HepG2 (cell line): ENCODE data around the gene NSMF. TPM values are rescaled to one million over a fixed set of nuclear protein-coding genes. Genes with fewer than 3 reads are reported as not detected.
A peak's percentile ranks its signal among the peaks of the same experiment; 100 is the strongest.

ENCODE experiments used
- AGO1 ChIP-seq: fragments of 200-400 bp; formaldehyde crosslinking; IDR thresholded peaks from 2 replicates; pipeline ENCODE4 v1.6.1; 2017; ENCODE audit warnings: mild to moderate bottlenecking, low read depth, low read length, moderate library complexity; ENCODE audit not compliant: poor library complexity, severe bottlenecking
- AGO2 ChIP-seq: fragments of 200-400 bp; formaldehyde crosslinking; optimal IDR thresholded peaks from 2 replicates; pipeline ENCODE3; 2017; ENCODE audit warnings: mild to moderate bottlenecking, low read depth, low read length, moderate library complexity
- DNMT1 ChIP-seq: sonication (generic); formaldehyde crosslinking; IDR thresholded peaks from 2 replicates; pipeline ENCODE4 v1.5.1; 2020; ENCODE audit warnings: mild to moderate bottlenecking, missing genetic modification reagents
- KAT8 ChIP-seq: IDR thresholded peaks from 2 replicates; pipeline ENCODE4 v1.6.1; 2016; ENCODE audit warnings: missing genetic modification reagents, missing compliant biosample characterization
- MAF1 ChIP-seq: sonication (generic); formaldehyde crosslinking; IDR thresholded peaks from 2 replicates; pipeline ENCODE4 v1.5.0; 2020; ENCODE audit warnings: missing genetic modification reagents, borderline replicate concordance
- NFKB2 ChIP-seq: sonication (generic); formaldehyde crosslinking; IDR thresholded peaks from 2 replicates; pipeline ENCODE4 v1.4.0; 2020; ENCODE audit warnings: missing genetic modification reagents, borderline replicate concordance
- PCBP1 ChIP-seq: fragments of 200-400 bp; formaldehyde crosslinking; IDR thresholded peaks from 2 replicates; pipeline ENCODE4 v1.6.1; 2017; ENCODE audit warnings: mild to moderate bottlenecking, low read depth, low read length, borderline replicate concordance
- PHF21A ChIP-seq: sonication (generic); formaldehyde crosslinking; IDR thresholded peaks from 2 replicates; pipeline ENCODE4 v1.5.0; 2020; ENCODE audit warnings: mild to moderate bottlenecking, missing genetic modification reagents
- SMYD3 ChIP-seq: sonication (generic); formaldehyde crosslinking; IDR thresholded peaks from 2 replicates; pipeline ENCODE4 v1.8.1; 2023; ENCODE audit warnings: mild to moderate bottlenecking, missing genetic modification reagents
- TRIM24 ChIP-seq: sonication (generic); formaldehyde crosslinking; IDR thresholded peaks from 2 replicates; pipeline ENCODE4 v1.8.0; 2022; ENCODE audit warnings: mild to moderate bottlenecking, missing genetic modification reagents
- ZBTB38 ChIP-seq: sonication (generic); formaldehyde crosslinking; IDR thresholded peaks from 2 replicates; pipeline ENCODE4 v1.5.1; 2020; ENCODE audit warnings: mild to moderate bottlenecking, missing genetic modification reagents
- ZFP90 ChIP-seq: sonication (generic); formaldehyde crosslinking; IDR thresholded peaks from 2 replicates; pipeline ENCODE4 v1.8.0; 2022; ENCODE audit warnings: missing genetic modification reagents, mild to moderate bottlenecking, inconsistent platforms, borderline replicate concordance
- ZNF331 ChIP-seq: sonication (generic); formaldehyde crosslinking; IDR thresholded peaks from 2 replicates; pipeline ENCODE4 v1.4.0; 2020; ENCODE audit warnings: missing genetic modification reagents
- ZNF558 ChIP-seq: sonication (generic); formaldehyde crosslinking; IDR thresholded peaks from 2 replicates; pipeline ENCODE4 v1.9.0; 2022; ENCODE audit warnings: mild to moderate bottlenecking, missing genetic modification reagents, borderline replicate concordance
- ZNF562 ChIP-seq: sonication (generic); formaldehyde crosslinking; IDR thresholded peaks from 2 replicates; pipeline ENCODE4 v1.8.0; 2022; ENCODE audit warnings: missing genetic modification reagents, borderline replicate concordance
- ZNF652 ChIP-seq: IDR thresholded peaks from 2 replicates; pipeline ENCODE4 v1.6.1; 2016; ENCODE audit warnings: low read depth, borderline replicate concordance
- ZNF775 ChIP-seq: sonication (generic); formaldehyde crosslinking; IDR thresholded peaks from 2 replicates; pipeline ENCODE4 v1.4.0; 2020; ENCODE audit warnings: missing genetic modification reagents, mild to moderate bottlenecking, moderate library complexity, borderline replicate concordance
- polyA plus RNA-seq, 8 experiments: library from polyadenylated mRNA; depleted of rRNA in 3 of 8; stranded (reverse) in 7 of 8; unstranded in 1 of 8; fragments of >200 nt; fragmentation: Illumina TruSeq in 4 of 8; extraction: Trizol in 4 of 8; gene quantifications; 2 replicates each; pipeline versions ENCODE4 v1.2.1 to v1.2.3, GENCODE V29; 2011 to 2016; ENCODE audit warnings: low read depth in 4 of 8, missing spikeins in 1 of 8, mixed read lengths in 1 of 8; ENCODE audit not compliant: insufficient read depth in 1 of 8
- total RNA-seq, 5 experiments: library from RNA; depleted of rRNA; stranded (reverse); fragments of >200 nt; fragmentation: Illumina TruSeq; extraction: Trizol; gene quantifications; 2 replicates each; pipeline ENCODE4 v1.2.3, GENCODE V29; 2016; ENCODE audit warnings: low read depth in 1 of 5
- TF ChIP-seq, protein P1 (sequence below): IDR thresholded peaks from 2 replicates; pipeline ENCODE4 v1.6.1; 2012; ENCODE audit warnings: low read length, improper control_type of control experiment
- TF ChIP-seq, protein P2 (sequence below): sonication (generic); formaldehyde crosslinking; conservative IDR thresholded peaks from 2 replicates; pipeline ENCODE4 v1.8.0; 2022; ENCODE audit warnings: low read depth, missing genetic modification reagents
- TF ChIP-seq, protein P3 (sequence below): sonication (generic); formaldehyde crosslinking; IDR thresholded peaks from 2 replicates; pipeline ENCODE4 v1.8.1; 2023; ENCODE audit warnings: mild to moderate bottlenecking, missing genetic modification reagents
- TF ChIP-seq, protein P4 (sequence below), 2 experiments: sonication (generic) in 1 of 2; formaldehyde crosslinking in 1 of 2; IDR thresholded peaks; 2 replicates each; pipeline versions ENCODE4 v1.4.0 to v1.6.1; 2018 to 2020; ENCODE audit warnings: missing genetic modification reagents in 2 of 2, borderline replicate concordance in 1 of 2, low read depth in 1 of 2, mild to moderate bottlenecking in 1 of 2, missing biosample characterization in 1 of 2

Gene NSMF
- total and polyA plus RNA-seq, 2 of the 13 experiments (the other 11 are each of a cell fraction or from before 2014, with no cell fraction given) = 44.3 to 183 TPM

DNA sequence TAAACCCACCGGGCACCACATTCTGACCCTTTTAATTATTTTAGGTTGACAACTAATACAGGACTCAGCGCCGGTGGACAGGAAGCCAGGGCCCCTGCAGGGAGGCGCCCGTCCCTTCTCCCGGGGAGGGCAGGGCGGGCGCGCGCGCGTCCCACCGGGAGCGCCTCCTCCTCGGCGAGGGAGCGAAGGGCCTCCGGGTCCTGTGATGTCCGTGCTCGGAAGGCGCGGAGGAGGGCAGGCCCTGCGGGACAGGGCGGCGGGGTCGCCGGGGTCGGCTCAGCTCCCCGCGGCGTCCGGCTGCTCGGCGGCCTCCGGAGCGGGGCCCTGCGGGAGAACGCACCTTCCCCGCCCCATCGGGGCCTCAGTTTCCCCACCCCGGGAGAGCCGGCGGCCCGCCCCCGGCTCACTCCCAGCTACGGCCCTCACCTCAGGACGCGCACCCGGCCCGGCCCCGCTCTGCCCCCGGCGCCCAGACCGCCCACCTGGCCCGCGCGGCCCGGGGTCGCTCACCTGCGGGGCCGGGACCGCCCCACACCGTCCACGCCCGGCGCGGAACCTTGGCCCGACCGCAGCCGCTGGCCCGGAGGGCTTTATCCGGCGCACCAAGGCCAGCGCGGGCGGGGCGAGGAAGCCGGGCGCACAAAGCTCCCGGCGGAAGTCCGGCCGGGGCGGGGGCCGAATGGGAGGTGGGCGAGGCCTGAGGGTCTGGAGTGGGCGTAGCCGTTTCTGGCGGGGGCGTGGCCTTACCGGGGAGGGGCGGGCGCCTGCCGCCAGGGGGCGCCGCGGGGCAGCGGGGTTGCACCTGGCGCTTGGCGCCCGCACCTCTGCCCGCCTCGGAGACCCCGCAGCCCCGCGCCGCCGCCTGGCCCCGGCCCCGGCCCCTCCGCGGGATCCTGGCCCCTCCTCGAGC lies 36.3 kb downstream of the NSMF start, which contains the start of the genes EXD3 and NOXA1 (continued):
- TF ChIP-seq, protein P1, sequence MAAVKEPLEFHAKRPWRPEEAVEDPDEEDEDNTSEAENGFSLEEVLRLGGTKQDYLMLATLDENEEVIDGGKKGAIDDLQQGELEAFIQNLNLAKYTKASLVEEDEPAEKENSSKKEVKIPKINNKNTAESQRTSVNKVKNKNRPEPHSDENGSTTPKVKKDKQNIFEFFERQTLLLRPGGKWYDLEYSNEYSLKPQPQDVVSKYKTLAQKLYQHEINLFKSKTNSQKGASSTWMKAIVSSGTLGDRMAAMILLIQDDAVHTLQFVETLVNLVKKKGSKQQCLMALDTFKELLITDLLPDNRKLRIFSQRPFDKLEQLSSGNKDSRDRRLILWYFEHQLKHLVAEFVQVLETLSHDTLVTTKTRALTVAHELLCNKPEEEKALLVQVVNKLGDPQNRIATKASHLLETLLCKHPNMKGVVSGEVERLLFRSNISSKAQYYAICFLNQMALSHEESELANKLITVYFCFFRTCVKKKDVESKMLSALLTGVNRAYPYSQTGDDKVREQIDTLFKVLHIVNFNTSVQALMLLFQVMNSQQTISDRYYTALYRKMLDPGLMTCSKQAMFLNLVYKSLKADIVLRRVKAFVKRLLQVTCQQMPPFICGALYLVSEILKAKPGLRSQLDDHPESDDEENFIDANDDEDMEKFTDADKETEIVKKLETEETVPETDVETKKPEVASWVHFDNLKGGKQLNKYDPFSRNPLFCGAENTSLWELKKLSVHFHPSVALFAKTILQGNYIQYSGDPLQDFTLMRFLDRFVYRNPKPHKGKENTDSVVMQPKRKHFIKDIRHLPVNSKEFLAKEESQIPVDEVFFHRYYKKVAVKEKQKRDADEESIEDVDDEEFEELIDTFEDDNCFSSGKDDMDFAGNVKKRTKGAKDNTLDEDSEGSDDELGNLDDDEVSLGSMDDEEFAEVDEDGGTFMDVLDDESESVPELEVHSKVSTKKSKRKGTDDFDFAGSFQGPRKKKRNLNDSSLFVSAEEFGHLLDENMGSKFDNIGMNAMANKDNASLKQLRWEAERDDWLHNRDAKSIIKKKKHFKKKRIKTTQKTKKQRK = no peak
- TF ChIP-seq TRIM24 = no peak
- TF ChIP-seq ZNF652 (CRISPR knock-in tag) = no peak
- TF ChIP-seq, protein P2, sequence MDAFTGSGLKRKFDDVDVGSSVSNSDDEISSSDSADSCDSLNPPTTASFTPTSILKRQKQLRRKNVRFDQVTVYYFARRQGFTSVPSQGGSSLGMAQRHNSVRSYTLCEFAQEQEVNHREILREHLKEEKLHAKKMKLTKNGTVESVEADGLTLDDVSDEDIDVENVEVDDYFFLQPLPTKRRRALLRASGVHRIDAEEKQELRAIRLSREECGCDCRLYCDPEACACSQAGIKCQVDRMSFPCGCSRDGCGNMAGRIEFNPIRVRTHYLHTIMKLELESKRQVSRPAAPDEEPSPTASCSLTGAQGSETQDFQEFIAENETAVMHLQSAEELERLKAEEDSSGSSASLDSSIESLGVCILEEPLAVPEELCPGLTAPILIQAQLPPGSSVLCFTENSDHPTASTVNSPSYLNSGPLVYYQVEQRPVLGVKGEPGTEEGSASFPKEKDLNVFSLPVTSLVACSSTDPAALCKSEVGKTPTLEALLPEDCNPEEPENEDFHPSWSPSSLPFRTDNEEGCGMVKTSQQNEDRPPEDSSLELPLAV = peak; percentile 51; the same call in 1 of the 2 replicates
- peak; percentile 38; the same call in 1 of the 2 replicates for TF ChIP-seq ZNF558 (CRISPR knock-in tag)
- TF ChIP-seq, protein P3, sequence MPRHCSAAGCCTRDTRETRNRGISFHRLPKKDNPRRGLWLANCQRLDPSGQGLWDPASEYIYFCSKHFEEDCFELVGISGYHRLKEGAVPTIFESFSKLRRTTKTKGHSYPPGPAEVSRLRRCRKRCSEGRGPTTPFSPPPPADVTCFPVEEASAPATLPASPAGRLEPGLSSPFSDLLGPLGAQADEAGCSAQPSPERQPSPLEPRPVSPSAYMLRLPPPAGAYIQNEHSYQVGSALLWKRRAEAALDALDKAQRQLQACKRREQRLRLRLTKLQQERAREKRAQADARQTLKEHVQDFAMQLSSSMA (CRISPR knock-in tag) = 0 out of 2 replicates have a peak, but pooled peaks have one; percentile 37
- TF ChIP-seq AGO2 = no peak
- peak; percentile 93 for TF ChIP-seq KAT8 (CRISPR knock-in tag)
- peak; percentile 27; the same call in 1 of the 2 replicates for TF ChIP-seq ZBTB38 (CRISPR knock-in tag)
- peak; percentile 84 for TF ChIP-seq ZNF331 (CRISPR knock-in tag)
- no peak; the same call in 1 of the 2 replicates for TF ChIP-seq NFKB2 (CRISPR knock-in tag)
- no peak for TF ChIP-seq DNMT1 (CRISPR knock-in tag)
- TF ChIP-seq ZNF775 (CRISPR knock-in tag) = no peak
- TF ChIP-seq PHF21A = peak; percentile 65
- TF ChIP-seq ZNF562 (CRISPR knock-in tag) = no peak
- TF ChIP-seq AGO1 = no peak
- TF ChIP-seq MAF1 (CRISPR knock-in tag) = no peak
- TF ChIP-seq ZFP90 (CRISPR knock-in tag) = peak; percentile 49; the same call in 1 of the 2 replicates
- TF ChIP-seq SMYD3 (CRISPR knock-in tag) = peak; percentile 62; the same call in 1 of the 2 replicates
- no peak for TF ChIP-seq PCBP1
- TF ChIP-seq, protein P4, sequence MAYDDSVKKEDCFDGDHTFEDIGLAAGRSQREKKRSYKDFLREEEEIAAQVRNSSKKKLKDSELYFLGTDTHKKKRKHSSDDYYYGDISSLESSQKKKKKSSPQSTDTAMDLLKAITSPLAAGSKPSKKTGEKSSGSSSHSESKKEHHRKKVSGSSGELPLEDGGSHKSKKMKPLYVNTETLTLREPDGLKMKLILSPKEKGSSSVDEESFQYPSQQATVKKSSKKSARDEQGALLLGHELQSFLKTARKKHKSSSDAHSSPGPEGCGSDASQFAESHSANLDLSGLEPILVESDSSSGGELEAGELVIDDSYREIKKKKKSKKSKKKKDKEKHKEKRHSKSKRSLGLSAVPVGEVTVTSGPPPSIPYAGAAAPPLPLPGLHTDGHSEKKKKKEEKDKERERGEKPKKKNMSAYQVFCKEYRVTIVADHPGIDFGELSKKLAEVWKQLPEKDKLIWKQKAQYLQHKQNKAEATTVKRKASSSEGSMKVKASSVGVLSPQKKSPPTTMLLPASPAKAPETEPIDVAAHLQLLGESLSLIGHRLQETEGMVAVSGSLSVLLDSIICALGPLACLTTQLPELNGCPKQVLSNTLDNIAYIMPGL (CRISPR knock-in tag; IDR thresholded peaks at IDR 0.05; ENCODE audit: borderline replicate concordance in 1 of 2, low read depth in 1 of 2) = peak; percentile 87
